ENCODE data around the gene CTXND2. TPM values are rescaled to one million over a fixed set of nuclear protein-coding genes. Genes with fewer than 3 reads are reported as not detected.
A peak's percentile ranks its signal among the peaks of the same experiment; 100 is the strongest.
"Not testable (repeated sequence)": the region's sequence is repeated elsewhere in the genome, so short reads cannot be mapped to it uniquely, and the experiment has no call there.

CTXND2 gene
- polyA plus RNA-seq, 3 donors = 0.12 to 0.21 TPM; not detected in 1

GRCh38 chr1:150888727-150889126 is 1.8 kb downstream of the CTXND2 start:
- DNase-seq (ENCODE audit: low read depth in 3 of 3, low spot score in 2 of 3) = no peak

DNA sequence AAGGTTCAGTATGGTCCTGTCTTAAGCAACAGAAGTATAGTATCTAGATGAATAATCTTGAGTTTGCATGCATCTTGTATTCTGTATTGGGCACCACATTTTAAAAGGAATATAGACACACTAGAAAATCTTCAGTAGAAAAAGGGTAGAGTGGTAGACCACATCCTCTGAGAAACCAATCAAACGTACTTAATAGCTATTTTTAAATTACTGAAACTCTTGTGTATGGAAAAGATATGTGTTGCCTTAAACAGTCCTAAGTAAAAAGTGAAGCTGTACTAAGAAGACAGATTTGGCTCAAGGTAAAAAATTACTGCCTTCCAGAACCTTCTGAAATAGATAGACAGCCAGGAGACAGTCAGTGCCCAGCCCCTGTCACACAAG is 3.1 kb downstream of the CTXND2 start:
- no peak for DNase-seq (ENCODE audit: low read depth in 3 of 3, low spot score in 2 of 3)

GRCh38 chr1:150893336-150893913 is 6.5 kb downstream of the CTXND2 start:
- no peak for DNase-seq (ENCODE audit: low read depth in 3 of 3, low spot score in 2 of 3)

- no peak for DNase-seq (ENCODE audit: low read depth in 3 of 3, low spot score in 2 of 3)
Observed at GRCh38 chr1:150895618-150896017, 8.7 kb downstream of the CTXND2 start.

GRCh38 chr1:150899795-150900194 is 12.9 kb downstream of the CTXND2 start:
- DNase-seq (ENCODE audit: low read depth in 3 of 3, low spot score in 2 of 3) = not testable (repeated sequence)

- DNase-seq (ENCODE audit: low read depth in 3 of 3, low spot score in 2 of 3) = no peak
Observed at GRCh38 chr1:150902346-150902745, 15.4 kb downstream of the CTXND2 start.

DNA sequence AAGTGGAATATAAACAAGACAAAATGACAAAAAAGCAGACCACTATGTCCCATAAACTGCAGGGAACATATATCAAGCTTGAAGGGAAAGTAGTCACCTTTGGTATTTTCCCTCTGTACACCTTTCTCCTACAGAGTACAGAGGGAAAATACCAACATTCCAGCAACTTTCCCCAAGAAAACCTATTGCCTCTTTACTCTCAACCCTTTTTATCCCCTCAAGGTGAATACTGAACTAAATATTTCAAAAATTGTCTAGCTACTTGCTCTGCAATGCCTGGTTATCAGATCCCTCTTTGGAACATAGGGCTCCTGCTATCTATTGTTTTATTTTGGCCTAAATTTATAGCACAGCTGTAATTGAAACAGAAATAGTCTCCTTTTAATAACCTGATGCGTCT is 15.8 kb downstream of the CTXND2 start:
- DNase-seq (ENCODE audit: low read depth in 3 of 3, low spot score in 2 of 3) = no peak

DNA sequence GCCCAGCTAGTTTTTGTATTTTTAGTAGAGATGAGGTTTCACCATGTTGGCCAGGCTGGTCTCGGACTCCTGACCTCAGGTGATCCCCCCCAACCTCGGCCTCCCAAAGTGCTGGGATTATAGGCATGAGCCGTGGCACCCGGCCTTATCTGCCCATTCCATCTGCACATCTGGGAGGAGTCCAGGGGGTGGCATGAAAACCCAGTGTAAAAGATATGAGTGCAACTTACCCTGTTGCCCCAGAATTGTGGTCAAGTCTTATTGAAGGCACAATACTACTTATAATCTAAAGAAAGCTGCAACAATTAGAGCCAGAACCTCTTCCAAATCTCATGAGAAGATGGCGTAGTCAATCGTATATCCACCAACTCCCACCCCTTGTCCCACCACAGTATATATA is 18.4 kb downstream of the CTXND2 start:
- DNase-seq (ENCODE audit: low read depth in 3 of 3, low spot score in 2 of 3) = no peak

DNA sequence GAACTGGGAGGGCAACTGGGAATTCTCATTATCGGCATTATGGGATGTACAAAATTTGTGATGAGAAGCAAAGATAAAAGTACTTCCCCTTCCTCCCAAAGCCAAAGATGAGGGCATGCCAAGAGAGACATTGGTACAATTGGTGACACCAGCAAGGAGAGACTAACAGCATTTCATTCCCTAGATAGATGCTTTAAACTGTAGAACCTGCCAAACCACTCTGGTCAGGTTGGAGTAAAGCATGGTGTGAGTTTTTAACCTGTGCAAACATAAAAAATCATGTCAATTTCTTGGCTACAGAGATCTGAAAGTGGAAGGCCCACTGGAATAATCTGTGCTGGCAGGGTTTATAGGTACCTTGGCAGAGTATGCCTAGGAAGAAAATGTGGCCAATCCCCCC is 19.4 kb downstream of the CTXND2 start:
- no peak for DNase-seq (ENCODE audit: low read depth in 3 of 3, low spot score in 2 of 3)

DNA sequence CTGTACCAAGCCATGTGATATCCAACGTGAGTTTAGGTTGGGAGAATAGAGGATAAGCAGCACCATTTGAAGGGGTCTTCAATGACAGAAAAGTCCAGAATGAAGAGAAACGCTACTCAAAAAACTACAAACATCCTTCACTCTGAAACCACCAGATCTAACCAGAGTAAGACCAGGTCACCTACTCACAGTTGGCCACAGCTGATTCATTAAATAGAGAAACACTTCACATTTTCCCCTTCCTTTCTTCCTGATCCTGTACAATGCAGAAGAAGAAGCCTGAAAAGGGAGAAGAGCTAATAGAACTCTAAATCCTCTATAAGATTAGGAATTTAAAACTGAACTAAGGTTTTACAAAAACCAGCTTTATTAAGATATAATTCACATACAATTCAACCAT is 19.9 kb downstream of the CTXND2 start:
- no peak for DNase-seq (ENCODE audit: low read depth in 3 of 3, low spot score in 2 of 3)

DNA sequence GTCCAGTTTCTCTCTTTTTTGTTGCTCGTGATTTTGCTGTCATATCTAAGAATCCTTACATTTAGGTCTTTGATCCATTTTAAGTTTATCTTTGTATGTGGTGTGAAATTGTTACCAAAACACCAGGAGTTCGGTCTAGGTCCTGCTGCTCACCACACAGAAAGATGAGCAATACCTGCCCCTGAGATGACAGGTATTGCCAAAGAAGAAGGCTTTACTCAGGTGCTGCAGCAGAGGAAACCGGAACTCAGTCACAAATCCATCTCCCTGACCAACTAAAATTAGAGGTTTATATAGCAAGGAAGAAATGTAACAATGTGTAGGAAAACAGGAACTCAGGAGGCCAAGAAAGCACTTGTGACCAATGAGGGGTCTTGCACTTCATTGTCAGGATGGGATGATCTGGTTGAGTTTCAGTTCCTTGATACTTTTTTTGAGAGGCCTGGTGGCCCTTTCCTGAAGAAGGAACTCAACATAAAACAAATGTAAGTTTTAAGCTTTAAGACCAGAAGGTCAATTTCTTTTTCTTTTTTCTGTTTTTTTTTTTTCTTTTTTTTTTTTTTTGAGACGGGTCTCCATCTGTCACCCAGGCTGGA is 22.7 kb downstream of the CTXND2 start:
- no peak for DNase-seq (ENCODE audit: low read depth in 3 of 3, low spot score in 2 of 3)

DNA sequence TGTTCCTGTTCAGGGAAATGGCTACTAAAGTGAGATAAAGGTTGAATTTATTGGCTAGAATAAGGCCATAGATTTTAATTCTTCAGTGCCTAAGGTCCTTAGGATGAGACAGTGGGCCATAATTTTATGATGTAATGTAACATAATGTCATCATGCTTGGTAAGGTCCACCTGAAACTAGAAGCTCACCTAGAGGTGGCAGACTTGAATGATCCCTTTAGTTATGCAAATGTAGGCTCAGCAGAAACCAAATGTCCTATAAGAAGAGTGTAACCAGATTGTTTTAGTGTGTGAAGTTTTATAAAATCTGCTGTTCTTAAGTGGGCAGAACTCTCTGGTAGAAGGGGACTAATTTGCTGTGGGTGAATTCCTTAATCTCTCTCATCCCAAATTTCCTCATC is 25.7 kb downstream of the CTXND2 start:
- no peak for DNase-seq (ENCODE audit: low read depth in 3 of 3, low spot score in 2 of 3)

GRCh38 chr1:150917387-150917786 is 30.5 kb downstream of the CTXND2 start:
- DNase-seq (ENCODE audit: low read depth in 3 of 3, low spot score in 2 of 3) = no peak

GRCh38 chr1:150922519-150922975 is 35.6 kb downstream of the CTXND2 start:
- peak in 2 of 3 donors; percentile 29 to 39 for DNase-seq (ENCODE audit: low read depth in 3 of 3, low spot score in 2 of 3)

GRCh38 chr1:150925080-150925479 is 38.1 kb downstream of the CTXND2 start:
- DNase-seq (ENCODE audit: low read depth in 3 of 3, low spot score in 2 of 3) = no peak

DNA sequence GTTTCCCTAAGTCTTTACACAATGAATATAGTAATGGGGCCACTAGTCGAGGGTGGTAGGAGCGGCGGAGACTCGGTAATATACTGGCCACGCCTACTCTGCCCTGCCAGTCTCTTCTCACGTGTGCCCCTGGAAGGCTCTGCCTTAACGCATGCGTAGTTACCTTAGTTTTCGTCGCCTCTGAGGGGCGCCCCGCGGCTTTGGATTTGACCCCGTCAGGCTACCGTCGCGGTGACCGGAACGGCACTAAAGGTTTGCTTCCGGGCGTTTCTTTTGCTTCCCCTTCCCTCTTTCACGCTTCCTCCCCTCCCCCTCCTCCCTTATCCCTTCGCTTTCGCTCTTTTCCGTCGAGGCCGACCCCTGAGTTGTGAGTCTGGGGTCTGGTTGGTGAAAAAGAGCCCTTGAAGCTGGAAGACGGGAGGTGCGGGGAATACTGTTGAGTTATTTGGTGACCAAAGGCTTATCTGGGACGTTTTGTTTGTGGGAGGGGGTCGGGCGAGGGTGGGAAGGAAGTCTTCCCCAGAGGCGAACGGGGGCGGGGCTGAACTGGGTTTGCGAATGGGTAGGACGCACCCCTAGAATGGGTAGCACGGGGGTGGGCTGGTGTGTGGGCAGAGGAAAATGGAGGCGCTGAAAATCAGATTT is 39.3 kb downstream of the CTXND2 start, which contains the start of gene SETDB1:
Gene SETDB1 (plus strand): TSS at position 267 of the 645 bp plus-strand sequence. CDS start 1,352 bp downstream, outside the sequence.
- DNase-seq (ENCODE audit: low read depth in 3 of 3, low spot score in 2 of 3) = peak; percentile 90 to 92 (median 90)

DNA sequence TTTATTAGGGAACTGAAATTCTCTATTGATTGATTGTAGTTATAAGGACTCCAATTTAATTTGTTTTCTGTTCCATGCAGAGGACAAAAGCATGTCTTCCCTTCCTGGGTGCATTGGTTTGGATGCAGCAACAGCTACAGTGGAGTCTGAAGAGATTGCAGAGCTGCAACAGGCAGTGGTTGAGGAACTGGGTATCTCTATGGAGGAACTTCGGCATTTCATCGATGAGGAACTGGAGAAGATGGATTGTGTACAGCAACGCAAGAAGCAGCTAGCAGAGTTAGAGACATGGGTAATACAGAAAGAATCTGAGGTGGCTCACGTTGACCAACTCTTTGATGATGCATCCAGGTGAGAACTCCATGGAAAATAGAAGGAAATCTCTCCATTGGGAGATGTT is 40.7 kb downstream of the CTXND2 start:
- DNase-seq (ENCODE audit: low read depth in 3 of 3, low spot score in 2 of 3) = no peak

GRCh38 chr1:150928286-150928685 is 41.4 kb downstream of the CTXND2 start:
- DNase-seq (ENCODE audit: low read depth in 3 of 3, low spot score in 2 of 3) = no peak

- not testable (repeated sequence) for DNase-seq (ENCODE audit: low read depth in 3 of 3, low spot score in 2 of 3)
Observed at GRCh38 chr1:150928775-150929174, 41.8 kb downstream of the CTXND2 start.

DNA sequence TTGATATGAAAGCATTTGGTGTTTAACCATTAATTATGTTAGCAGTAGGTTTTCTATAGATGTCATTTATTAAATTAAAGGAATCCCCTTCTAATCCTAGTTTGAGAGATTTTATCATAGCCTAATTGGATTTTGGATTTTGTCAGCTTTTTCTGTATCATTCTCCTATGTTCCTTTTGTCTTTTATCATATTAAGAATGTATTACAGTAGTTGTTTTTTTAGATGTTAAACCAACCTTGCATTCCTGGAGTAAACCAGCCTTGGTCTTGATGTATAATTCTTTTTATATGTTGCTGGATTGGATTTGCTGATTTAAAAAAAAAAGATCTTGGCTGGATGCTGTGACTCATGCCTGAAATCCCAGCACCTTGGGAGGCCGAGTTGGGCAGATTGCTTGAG is 44.8 kb downstream of the CTXND2 start:
- DNase-seq (ENCODE audit: low read depth in 3 of 3, low spot score in 2 of 3) = no peak

DNA sequence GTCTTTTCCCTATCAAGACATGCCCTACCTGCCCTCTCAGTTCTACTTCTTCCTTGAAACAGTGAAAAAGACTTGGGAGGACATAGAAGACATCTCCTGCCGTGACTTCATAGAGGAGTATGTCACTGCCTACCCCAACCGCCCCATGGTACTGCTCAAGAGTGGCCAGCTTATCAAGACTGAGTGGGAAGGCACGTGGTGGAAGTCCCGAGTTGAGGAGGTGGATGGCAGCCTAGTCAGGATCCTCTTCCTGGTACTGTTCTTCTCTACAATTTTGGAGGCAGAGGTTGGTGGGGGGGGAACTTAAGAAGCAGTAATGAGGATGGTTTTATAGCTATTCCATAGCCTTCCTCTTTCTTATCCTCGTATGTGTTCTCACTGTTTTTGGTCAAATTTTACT is 57.9 kb downstream of the CTXND2 start:
- DNase-seq (ENCODE audit: low read depth in 3 of 3, low spot score in 2 of 3) = no peak

- no peak for DNase-seq (ENCODE audit: low read depth in 3 of 3, low spot score in 2 of 3)
Observed at GRCh38 chr1:150954708-150955107, 67.8 kb downstream of the CTXND2 start.

Data from right renal cortex interstitium (tissue), 3 donors.